ENCODE measurements around the gene YWHAE.

GRCh38 chr17:1329745-1330343, 70.2 kb downstream of the YWHAE start:
- TF ChIP-seq, protein P1, sequence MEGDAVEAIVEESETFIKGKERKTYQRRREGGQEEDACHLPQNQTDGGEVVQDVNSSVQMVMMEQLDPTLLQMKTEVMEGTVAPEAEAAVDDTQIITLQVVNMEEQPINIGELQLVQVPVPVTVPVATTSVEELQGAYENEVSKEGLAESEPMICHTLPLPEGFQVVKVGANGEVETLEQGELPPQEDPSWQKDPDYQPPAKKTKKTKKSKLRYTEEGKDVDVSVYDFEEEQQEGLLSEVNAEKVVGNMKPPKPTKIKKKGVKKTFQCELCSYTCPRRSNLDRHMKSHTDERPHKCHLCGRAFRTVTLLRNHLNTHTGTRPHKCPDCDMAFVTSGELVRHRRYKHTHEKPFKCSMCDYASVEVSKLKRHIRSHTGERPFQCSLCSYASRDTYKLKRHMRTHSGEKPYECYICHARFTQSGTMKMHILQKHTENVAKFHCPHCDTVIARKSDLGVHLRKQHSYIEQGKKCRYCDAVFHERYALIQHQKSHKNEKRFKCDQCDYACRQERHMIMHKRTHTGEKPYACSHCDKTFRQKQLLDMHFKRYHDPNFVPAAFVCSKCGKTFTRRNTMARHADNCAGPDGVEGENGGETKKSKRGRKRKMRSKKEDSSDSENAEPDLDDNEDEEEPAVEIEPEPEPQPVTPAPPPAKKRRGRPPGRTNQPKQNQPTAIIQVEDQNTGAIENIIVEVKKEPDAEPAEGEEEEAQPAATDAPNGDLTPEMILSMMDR (conservative IDR thresholded peaks at IDR 0.05; ENCODE audit: low read length): no peak
- no peak for TF ChIP-seq EZH2phosphoT487 (IDR thresholded peaks at IDR 0.05; ENCODE audit: borderline replicate concordance, low read depth, low read length)
